HG03039 (cell line): Measurements from ENCODE around the gene ATP8B4.

Experiments
- ATAC-seq: cut with Tn5 transposase; IDR thresholded peaks from one replicate; pipeline ENCODE4 v1.9.1; 2021; ENCODE audit warnings: mild to moderate bottlenecking, moderate library complexity; ENCODE audit not compliant: unreplicated experiment

Gene ATP8B4

DNA sequence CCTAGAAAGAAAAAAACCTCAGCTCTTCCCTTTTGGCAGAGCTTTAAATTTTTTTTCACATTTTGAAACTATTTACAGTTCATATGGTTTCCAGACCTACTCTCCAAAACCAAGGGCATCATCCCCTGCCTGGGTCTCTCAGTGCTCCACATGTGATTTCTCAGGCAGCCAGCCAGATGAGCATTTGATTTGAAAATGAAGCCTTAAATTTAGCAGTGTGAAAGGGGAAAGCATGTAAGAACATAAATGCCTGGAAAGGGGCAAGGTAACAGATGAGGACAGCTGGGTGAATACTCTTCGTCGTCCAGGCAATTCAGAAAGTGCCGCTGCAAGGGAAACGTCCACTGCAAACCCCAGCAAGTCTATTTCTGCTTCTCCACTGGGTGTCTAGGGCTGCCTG lies 94.8 kb downstream of the ATP8B4 start:
- ATAC-seq: no peak

DNA sequence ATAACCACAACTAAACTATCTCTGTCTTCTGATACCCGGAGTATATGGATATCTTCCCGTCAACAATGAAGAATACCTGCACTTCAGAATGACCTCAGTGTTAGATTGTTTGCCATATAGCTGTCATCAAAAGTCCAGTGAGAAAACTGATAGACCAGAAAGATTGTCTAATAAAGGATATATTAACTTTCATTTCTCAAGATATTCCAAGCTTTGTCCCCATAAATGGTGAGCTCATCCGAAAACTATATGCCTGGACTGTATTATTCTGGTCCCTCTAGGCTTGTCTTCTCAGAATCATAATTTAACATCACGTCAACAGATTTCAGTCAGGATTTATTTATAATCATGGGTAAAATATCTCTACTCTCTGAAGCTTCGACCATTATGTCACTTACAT lies 100.5 kb downstream of the ATP8B4 start:
- ATAC-seq: no peak

DNA sequence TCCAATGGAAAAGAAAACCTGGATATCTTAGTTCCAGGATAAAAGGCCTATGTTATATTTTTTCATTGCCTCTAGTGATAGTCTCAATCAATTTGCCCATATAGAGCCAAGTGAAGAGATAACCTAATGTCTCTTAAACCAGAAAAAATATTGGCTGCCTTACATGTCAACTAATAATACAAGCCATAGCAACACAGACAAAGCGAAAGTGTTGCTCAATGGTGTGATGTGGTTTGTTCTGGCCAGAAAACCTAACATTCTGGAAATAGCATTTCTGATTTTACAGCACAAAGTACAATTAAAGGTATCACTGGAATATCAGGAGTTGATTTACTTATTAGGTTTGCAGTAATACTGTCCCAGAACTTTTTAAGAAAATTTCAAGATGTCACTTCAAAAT lies 101.5 kb downstream of the ATP8B4 start:
- no peak for ATAC-seq

DNA sequence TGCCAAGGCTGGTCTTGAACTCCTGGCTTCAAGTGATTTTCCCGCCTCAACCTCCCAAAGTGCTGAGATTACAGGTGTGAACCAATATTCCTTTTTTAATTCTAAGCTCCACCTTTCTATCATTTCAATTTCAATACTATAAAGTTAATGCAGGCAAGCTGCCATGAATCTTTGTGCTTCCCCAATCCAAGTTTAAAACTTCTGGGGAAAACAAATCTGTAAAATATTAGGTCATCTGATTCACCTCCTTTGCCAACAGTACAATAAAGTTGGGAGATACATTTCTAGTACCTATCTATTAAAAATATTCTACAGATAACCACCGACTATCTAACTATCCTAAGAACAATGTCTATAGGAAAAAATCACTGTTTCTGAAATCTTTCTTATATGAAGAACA lies 102.1 kb downstream of the ATP8B4 start:
- no peak for ATAC-seq

DNA sequence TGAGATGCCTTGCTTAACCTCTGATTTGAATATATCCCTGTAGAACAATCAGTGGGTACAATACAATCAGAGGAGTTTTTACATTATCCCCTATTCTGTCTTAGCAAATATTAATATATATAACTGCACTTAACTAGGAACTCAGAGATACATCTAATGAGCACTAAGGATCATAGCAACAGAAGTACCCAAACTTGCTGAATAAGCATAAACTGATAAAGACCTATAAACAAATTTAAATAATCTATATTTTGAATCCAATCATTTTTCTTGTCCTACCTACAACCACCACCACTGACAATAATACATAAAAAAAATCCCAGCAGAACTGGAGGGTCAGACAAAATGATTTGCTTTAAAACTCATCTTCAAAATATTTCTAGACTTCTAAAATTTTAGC lies 106.2 kb downstream of the ATP8B4 start:
- no peak for ATAC-seq

DNA sequence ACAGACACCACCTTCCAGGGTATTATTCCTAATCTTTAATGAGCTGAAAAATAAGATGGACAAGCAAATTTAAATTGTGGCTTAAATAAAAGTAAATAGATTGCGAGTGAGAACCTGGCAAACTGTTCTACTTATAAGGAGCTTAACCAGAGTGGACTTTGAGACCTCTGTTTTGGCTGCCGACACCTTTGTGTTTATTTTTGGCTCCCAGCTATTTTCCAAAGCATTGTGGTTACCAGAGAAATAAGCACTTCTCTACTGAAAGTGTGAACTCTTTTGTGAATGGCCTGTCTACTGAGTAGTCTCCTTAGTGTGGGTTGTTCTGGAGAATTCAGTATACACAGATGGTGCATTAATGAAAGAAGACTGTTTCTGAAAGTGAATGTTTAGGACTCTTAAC lies 109.4 kb downstream of the ATP8B4 start:
- no peak for ATAC-seq

DNA sequence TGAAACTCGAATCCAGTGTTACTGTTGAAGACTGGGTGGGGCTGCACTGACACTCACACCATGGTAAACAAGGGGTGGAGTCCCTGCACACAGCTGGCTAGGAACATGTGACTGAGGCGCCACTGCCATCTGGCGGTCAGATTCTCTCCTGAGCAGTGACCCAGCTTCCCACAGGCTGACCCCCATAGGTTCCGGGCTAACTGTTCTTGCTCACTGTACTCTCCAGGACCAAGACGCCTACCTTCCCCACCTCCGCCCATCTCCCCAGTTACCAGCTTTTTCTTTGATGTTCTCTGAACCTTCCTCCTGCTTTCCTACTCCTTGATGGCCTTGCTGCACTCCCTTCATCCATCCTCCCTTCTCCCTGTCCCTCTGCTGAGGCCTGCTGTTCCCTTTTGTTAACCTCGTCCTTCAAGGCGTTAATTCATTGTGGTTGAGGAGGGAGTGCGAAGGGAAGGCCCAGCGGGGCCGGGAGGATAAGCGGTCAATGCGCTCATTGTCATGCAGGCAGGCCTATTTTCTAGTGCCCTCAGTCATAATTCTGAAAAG lies 115.2 kb downstream of the ATP8B4 start:
- ATAC-seq: peak; percentile 100

DNA sequence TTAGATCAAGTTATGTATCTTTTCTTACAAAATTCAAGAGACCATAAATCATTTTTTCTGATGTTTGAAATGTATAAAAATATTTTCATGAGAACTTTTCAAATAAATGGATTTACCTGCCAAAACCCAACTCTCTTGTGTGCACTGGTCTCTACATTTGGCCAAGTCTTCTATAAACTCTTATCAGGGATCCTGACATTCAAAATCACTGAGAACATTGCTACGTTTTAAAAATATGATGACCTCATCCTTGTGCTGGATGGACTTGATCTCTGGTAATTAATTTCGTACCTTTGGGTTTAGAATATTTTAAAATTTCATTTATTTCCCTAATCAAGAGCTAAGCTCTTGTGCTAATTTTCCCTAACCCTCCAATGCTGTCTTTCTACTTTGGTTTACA lies 127.4 kb downstream of the ATP8B4 start:
- no peak for ATAC-seq

DNA sequence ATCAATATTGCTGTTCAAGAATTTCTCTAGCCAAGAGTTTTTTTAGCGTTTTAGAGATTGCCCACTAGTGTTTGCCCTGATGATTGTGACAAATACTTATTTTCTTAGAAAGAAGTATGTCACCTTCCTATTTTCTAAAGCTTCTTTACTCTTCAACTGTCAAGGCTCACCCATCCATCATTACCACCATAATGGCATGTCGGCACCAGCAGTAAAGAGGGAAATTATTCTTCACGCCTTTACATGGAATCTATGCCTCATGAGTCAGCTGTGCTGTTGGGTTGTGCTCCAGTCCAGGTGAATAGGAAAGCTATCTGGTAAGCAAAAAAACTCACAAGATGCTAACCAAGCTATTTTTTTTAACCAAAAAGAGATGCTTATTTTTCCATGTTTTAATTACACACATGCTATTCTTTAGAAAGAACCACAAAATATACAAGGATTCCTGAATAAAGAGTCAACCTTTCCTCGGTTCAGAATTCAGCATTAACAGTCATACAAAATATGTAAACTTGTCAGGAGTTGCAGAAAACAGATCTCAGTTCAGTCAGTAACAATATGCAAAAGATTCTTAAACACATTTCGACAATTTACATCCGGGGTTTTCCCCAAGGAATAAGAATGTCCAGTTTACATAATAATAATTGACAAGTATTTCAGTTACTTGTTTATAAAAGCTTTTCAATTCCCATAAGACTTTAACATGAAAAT lies 128.0 kb downstream of the ATP8B4 start:
- ATAC-seq: no peak

DNA sequence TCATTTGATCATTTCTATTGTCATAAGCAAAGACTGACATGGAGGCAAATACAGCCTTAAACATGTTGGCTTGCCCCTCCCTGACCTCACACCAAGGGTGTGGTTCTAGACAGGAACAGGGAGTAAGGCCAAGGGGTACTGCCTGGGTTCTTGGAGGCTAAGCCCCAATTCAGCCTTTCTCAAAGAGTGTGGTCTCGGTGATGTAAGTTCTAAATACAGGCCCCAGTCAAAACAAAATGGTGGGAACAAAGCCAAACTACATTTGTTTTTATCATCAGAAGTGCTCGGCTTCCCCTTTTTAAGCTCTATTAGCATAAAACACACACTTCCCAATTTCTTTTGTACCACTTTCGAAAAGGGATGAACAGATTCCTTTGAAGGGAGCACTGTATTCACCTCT lies 129.5 kb downstream of the ATP8B4 start:
- no peak for ATAC-seq

DNA sequence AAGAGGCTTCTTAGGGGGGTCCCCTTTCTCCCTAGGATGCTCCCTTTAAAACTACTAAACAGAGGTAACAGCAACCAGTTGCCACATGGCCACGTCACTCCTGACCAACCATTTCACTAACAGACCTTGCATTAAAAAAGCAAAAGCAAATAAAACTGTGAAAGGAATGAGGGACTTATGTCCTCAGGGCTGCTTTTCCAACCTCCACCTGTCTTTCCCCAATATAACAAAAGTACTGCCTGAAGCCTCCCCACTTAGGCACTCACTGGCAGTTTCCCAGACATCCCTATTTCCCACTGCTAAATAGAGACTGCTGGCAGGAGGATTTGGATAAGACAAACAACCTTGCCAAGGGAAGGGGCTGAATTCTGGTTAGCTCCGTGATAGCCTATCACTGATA lies 130.3 kb downstream of the ATP8B4 start:
- ATAC-seq: no peak

DNA sequence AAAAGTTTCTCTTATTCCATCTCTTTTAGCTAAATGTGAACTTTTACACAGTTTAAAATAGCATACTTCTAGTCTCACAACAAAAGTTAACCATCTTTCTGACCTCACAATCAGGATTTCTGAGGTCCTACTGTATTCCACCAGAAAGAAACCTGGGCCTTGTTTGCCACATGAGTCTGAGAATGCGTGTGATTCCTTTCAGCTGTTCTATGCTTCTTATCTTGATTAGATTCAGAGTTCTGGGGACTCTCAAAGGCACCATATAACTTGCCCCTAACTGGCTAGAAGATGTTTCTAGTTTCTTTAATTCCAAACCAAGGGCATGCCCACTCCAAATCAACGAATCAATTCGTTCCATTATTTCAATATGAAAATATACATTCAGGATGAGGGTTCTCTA lies 131.1 kb downstream of the ATP8B4 start:
- ATAC-seq: no peak

DNA sequence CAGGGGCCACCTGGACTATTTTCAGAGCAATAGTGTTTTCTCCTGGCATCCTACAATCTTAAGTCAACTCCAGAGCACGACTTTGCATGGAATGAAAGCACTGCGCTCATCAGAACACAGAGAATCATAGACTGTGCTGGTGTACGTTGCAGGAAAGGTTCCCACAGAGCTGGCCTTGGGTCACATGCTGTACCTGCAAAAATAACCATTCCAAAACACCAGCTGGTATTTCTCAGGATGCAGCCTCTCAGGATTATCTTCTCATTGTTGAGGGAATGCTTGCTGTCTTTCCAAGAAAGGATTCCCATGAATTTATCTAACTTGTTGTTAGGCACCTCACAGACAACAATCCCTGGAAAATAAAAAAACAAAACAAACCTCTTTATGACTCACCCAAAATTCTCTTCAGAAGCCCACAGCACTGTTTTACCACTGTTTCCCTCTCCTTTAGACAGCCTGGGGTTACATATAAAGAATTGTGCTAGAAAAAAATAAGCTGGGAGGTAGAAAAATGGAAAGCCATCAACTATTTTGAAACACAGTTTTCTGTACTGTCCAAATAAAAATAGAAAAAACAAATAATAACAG lies 131.7 kb downstream of the ATP8B4 start:
- ATAC-seq: no peak

DNA sequence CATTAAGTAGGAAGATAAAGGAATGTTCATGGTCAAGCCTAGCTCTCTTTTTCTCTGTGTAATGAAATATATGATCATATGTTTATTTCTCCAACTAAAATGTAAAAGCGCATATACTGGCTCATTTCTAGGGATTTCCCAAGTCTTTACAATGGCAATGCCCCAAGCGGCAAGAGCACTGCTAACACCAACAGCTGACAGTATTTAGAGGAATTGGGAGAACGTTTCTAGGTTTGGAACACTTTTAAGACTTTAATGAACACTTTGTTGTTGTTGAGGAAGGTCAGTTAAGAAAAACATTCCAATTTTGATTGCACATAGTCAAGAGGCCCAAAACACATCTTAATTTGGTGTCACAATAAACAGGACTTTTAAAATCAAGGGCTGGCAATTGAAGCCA lies 132.7 kb downstream of the ATP8B4 start:
- no peak for ATAC-seq

DNA sequence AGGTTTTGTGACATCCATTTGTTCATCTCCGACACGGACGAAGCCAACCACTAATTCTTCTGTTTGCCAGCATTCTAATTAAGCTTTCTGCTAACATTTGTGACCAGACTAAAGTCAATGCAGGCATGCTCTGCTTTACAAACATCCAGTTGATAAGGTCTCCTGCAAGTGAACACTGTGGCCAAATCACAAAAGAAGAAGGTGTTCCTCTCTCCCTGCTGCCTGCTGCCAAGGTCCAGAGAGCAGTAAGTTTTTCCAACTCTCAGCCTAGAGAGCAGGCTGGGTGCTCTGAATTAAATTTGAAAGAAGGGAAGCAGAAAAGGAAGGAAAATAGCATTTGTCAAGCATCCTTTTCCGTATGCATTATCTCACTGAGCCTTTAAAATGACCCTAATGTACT lies 133.6 kb downstream of the ATP8B4 start:
- no peak for ATAC-seq

DNA sequence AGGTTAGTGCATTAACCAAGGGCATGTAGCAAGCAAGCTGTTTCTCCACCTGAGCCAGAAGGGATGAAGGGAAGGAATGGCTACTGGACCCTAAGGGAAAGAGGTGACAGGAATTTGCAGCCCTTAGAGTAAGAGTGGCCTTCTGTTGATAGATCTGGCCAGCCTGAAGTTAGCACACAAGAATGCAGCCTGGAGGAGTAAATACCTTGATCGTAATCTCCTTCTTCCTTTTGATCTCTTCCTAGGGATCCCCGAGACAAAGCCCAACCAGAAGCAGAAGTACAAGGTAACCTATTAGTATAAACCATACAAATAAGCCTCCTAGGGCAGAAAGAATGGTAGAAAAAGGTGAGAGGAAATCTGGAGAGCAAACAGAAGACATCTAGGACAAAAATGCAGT lies 134.6 kb downstream of the ATP8B4 start:
- ATAC-seq: no peak

DNA sequence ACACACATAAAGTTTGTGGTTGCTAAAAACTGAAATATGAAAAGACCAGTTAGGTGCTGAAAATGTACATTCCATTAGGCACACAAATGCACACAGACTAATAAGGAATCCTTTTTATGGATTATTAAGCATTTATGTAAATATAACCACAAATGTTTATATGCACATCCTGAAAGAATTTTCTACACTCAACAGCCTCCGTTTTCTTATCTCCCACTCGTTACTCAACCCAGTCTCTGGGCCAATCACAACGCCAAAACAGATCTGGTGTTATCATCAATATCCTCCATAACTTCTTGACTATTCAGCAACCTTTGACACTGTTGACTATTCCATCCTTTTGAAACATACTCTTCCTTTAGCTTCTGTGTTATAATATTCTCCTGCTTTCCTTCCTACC lies 136.4 kb downstream of the ATP8B4 start:
- ATAC-seq: no peak

DNA sequence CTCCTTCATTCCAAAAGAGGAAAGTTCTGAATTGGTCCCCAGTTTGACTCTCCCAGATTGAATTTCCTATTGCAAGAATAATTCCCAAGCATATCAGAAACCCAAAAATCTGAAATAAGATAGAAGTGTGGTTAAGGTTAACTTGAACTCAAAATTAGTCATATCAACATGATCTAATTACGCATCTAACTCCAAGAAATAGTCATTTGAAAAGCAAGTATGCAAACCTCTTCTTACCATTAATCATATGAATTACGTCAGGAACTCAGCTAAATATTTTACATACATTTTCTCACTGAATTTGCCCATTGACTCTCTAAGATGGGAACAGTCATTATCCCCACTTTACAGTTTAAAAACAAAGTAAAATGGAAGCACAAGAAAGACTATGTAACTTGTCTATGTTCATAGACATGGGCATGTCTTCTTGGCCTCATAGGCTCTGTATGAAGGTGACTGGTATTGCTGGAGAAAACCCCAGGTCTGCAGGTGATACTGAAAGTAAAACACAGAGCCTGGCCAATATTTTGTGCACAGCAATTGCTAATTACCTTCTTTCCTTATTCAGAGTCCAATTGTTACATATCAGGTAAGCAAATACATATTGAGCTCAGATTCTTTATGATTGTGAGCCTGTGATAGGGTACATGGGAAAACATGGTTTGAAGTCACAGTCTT lies 139.2 kb downstream of the ATP8B4 start:
- ATAC-seq: no peak

DNA sequence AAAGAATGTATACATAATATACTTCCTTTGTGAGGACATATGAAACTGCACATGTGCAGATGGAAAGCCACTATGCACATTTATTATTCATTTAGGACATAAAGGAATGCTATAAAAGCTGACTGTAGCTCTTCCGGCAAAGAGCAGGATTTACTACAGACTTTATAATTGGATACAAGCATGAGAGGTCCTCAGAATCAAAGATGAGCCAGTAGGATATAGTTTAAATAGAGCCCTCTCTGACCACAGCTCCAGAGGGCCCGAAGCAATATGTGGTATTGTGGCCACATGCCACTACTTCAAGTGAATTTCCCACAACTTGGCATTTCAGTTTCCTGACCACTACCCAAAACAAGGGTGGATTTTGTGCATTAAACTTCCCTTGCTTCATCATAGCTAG lies 140.9 kb downstream of the ATP8B4 start:
- ATAC-seq: no peak

DNA sequence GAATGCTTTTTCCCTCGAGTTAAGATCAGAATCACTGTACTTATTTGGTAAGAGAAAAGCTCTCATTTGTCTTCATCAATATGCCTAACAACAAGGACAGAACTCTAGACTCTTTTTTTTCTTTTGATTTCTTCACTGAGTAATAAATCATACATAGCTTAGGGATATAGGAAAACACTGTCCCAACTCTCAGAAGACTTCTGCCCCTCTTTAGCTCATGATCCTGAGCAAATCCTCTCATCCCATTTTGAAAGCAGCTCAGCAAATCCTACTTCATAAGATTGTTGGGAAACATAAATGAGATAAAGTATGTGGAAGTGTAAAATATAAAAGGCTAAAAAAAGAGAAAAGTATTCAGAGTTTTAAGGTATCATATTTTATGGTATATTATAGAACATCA lies 141.7 kb downstream of the ATP8B4 start:
- no peak for ATAC-seq

DNA sequence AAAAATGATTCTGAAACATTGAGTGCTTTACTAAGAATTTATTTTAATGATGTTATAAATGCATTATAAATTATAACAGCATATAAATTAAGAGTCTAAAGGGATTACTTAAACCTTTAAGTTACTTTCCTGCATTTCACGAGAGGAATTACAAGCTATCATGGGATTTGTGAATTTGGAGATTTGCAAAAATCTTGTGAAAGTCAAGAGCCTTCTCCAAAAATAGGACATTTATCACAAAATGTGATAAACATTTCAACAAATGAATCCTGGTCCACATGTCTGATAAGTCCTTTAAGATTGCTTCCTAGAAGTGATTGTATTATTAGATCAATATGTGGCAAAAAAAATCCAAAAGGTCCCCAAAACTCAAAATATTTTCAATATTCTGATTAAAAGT lies 154.5 kb downstream of the ATP8B4 start:
- no peak for ATAC-seq

DNA sequence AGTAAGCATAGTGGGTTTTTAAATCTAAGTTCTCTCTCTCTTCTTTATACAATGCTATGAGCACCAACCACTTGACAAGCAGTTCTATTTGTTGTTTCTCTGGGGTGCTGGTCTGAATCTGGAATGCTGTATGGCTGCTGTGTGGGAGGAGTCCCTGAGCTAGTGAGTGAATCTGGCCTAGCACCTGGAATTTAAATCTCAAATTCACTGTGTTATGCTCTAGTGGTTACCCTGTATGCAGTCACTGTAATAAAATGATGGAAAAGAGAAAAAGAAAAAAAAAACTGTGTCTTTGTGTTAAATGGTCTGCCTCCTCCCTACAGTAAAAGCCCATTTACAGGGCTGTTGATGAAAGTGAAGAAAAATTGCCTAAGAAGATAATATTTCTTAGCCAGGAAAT lies 155.0 kb downstream of the ATP8B4 start:
- ATAC-seq: no peak
